Mucosa of rectum (tissue), 2 donors: Measurements from ENCODE around the gene NFAT5.

Experiments used
- H3K27ac ChIP-seq, 2 donors: one replicate each; pipeline ENCODE4 v1.7.0; 2013; ENCODE audit warnings: inconsistent platforms in 2 of 2, low read depth in 2 of 2, low read length in 2 of 2
- H3K27me3 ChIP-seq, 2 donors: one replicate each; pipeline ENCODE4 v1.7.0; 2013; ENCODE audit warnings: low read length in 2 of 2; ENCODE audit not compliant: control insufficient read depth in 2 of 2, insufficient read depth in 2 of 2
- H3K36me3 ChIP-seq, 2 donors: one replicate each; pipeline ENCODE4 v1.7.0; 2013; ENCODE audit warnings: low read length in 2 of 2; ENCODE audit not compliant: control insufficient read depth in 2 of 2, insufficient read depth in 2 of 2
- H3K4me1 ChIP-seq, 2 donors: one replicate each; pipeline ENCODE4 v1.7.0; 2013; ENCODE audit warnings: low read length in 2 of 2, mild to moderate bottlenecking in 1 of 2; ENCODE audit not compliant: control insufficient read depth in 2 of 2, insufficient read depth in 2 of 2
- H3K4me3 ChIP-seq, 2 donors: one replicate each; pipeline ENCODE4 v1.7.0; 2013; ENCODE audit warnings: low read length in 2 of 2
- H3K9ac ChIP-seq, 2 donors: one replicate each; pipeline ENCODE4 v1.7.0; 2013; ENCODE audit warnings: low read length in 2 of 2, low read depth in 1 of 2, mild to moderate bottlenecking in 1 of 2
- H3K9me3 ChIP-seq, 2 donors: one replicate each; pipeline ENCODE4 v1.7.0; 2013; ENCODE audit warnings: low read length in 2 of 2; ENCODE audit not compliant: control insufficient read depth in 2 of 2
- donor health status: healthy.
- donor health status: Normal muscosa, but diverticular disease.

Gene NFAT5

DNA sequence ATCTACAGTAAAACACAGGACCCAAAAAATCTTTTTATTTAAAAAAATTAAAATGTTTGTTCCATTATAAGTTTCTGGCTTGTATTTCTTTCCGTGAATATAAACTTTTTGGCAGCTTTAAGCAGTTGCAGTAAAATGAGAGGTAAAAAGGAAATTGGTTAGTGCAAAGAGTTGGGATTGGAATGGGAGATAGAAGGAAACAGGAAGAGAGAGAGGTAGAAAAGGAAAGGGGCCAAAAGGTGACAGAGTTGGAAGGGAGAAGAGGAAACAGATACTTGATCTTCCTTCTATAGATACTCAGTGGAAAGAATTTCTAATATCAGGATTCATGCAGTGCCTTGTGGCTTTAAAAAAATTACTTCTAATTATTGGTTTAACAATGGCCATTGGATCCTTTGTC is 97.1 kb downstream of the NFAT5 start:
- Histone ChIP-seq H3K27ac (no peak overlapping the region), H3K36me3 (peaks cover 3 to 16% of the 10 kb centered on the region in 2 donors), H3K9ac (no peak overlapping the region), H3K27me3 (no peaks in the 10 kb centered on the region), H3K4me1 (no peaks in the 10 kb centered on the region), H3K9me3 (no peaks in the 10 kb centered on the region), H3K4me3 (no peak overlapping the region)

DNA sequence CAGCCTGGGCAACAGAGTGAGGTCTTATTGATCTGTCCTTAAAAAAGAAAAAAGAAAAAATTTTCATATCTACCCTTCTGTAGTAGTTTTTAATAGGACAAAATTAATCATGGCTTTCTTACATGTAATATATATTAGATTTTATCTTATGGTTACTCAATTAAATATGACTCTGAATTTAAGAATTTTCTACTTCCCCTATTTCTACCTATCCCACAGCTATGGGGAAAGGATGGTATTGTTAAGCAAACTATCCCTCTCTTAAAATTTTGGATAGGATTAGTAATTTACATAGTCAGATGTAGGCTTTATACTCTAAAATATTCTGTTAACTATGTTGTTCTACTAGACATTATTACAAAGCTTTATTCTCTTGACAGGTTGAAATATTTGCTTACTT is 98.1 kb downstream of the NFAT5 start:
- H3K27me3 ChIP-seq: no peaks in the 10 kb centered on the region

GRCh38 chr16:69669577-69669976 is 103.8 kb downstream of the NFAT5 start:
- no peak overlapping the region for H3K4me3 ChIP-seq
- no peak overlapping the region for H3K9ac ChIP-seq
- no peaks in the 10 kb centered on the region for H3K9me3 ChIP-seq
- H3K4me1 ChIP-seq: peaks cover 0 to 2% of the 10 kb centered on the region in 2 donors
- no peak overlapping the region for H3K27ac ChIP-seq
- H3K36me3 ChIP-seq: peaks cover 8 to 24% of the 10 kb centered on the region in 2 donors
- H3K27me3 ChIP-seq: no peaks in the 10 kb centered on the region

More for the DNA sequence above, 98.1 kb downstream of the NFAT5 start:
- no peak overlapping the region for H3K4me3 ChIP-seq
- no peak overlapping the region for H3K9ac ChIP-seq
- no peaks in the 10 kb centered on the region for H3K9me3 ChIP-seq
- H3K27ac ChIP-seq: no peak overlapping the region
- H3K4me1 ChIP-seq: no peaks in the 10 kb centered on the region
- peaks cover 5 to 13% of the 10 kb centered on the region in 2 donors for H3K36me3 ChIP-seq

DNA sequence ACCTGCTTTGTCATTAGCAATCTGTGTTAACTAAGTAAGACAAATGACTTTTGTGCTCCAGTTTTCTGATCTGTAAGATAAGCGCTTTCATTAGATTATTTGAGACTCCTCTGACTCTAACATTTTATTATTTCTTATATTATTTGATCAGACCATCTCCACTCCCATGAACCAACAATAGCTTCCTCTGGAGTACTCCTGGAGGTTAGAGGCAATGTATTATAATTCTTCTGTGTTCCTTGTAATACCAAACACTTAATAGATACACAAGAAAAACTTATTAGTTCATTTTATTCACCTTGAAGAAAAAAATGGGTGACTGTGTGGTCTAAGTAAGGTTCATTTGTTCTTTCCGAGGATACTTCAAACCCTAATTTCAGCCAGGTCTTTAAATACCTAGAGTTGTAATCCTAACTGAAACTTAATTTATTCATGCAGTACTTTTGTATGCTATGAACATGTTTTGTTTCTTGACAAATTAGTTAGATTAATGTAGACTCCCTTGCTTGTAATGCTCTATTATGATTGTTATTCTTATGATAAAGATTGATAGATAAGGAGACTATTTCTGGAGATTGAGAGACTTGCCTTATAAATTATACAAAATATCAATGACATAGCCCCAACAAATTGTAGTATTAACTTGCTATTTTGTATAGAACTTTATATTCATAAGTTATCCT is 106.7 kb downstream of the NFAT5 start:
- Histone ChIP-seq H3K36me3 (peaks cover 27 to 38% of the 10 kb centered on the region in 2 donors), H3K9ac (no peak overlapping the region), H3K9me3 (no peaks in the 10 kb centered on the region), H3K27me3 (no peaks in the 10 kb centered on the region), H3K4me3 (no peak overlapping the region), H3K4me1 (peaks cover 0 to 2% of the 10 kb centered on the region in 2 donors), H3K27ac (no peak overlapping the region)

GRCh38 chr16:69672998-69673713 is 107.4 kb downstream of the NFAT5 start:
- Histone ChIP-seq H3K9ac (no peak overlapping the region), H3K27me3 (no peaks in the 10 kb centered on the region), H3K4me3 (no peak overlapping the region), H3K9me3 (no peaks in the 10 kb centered on the region), H3K4me1 (peaks cover 0 to 2% of the 10 kb centered on the region in 2 donors), H3K27ac (no peak overlapping the region), H3K36me3 (peaks cover 27 to 38% of the 10 kb centered on the region in 2 donors)

DNA sequence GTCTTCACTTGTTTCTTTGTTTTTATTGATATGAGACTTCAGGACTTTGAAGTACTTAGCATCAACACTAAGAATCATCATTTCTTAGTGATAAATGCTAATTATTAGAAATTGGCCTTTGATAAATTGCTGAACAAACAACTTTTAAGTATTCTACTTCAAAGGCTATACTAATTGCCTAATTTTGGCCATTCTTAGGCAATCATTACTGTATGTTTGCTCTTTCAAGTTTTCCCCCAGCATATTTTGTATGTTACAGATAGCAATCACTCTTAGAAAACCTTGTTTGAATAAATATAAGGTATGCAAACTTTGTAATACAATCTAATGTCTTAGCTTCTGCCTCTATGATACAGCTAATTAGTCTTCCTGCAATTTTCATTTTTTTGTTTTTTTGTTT is 114.6 kb downstream of the NFAT5 start:
- Histone ChIP-seq H3K27me3 (no peaks in the 10 kb centered on the region), H3K9me3 (no peaks in the 10 kb centered on the region), H3K4me3 (no peak overlapping the region), H3K4me1 (no peaks in the 10 kb centered on the region), H3K36me3 (peaks cover 26 to 38% of the 10 kb centered on the region in 2 donors), H3K9ac (no peak overlapping the region), H3K27ac (no peak overlapping the region)

DNA sequence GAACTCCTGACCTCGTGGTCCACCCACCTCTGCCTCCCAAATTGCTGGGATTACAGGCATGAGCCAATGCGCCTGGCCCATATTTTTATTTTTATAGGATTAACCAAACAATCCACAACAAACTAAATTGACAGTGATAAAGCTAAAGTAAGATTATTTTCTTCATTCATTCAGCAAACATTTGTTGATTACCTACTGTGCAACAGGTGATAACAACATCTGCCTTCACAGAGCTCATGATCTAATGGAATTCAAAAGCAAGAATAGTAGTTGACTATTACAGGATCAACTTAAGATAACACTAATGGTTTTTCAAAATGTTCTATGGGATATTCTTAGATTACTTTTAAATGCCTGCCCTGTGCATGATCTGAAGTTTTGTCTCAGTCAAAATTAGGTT is 122.8 kb downstream of the NFAT5 start:
- no peak overlapping the region for H3K4me3 ChIP-seq
- H3K9ac ChIP-seq: no peak overlapping the region
- no peaks in the 10 kb centered on the region for H3K9me3 ChIP-seq
- no peaks in the 10 kb centered on the region for H3K27me3 ChIP-seq
- no peaks in the 10 kb centered on the region for H3K4me1 ChIP-seq
- H3K36me3 ChIP-seq: peaks cover 25 to 28% of the 10 kb centered on the region in 2 donors
- H3K27ac ChIP-seq: no peak overlapping the region

GRCh38 chr16:69691980-69692911 is 126.5 kb downstream of the NFAT5 start:
- peaks cover 40 to 47% of the 10 kb centered on the region in 2 donors for H3K36me3 ChIP-seq
- H3K4me3 ChIP-seq: no peak overlapping the region
- no peak overlapping the region for H3K9ac ChIP-seq
- no peaks in the 10 kb centered on the region for H3K9me3 ChIP-seq
- no peaks in the 10 kb centered on the region for H3K27me3 ChIP-seq
- H3K4me1 ChIP-seq: no peaks in the 10 kb centered on the region
- H3K27ac ChIP-seq: no peak overlapping the region

DNA sequence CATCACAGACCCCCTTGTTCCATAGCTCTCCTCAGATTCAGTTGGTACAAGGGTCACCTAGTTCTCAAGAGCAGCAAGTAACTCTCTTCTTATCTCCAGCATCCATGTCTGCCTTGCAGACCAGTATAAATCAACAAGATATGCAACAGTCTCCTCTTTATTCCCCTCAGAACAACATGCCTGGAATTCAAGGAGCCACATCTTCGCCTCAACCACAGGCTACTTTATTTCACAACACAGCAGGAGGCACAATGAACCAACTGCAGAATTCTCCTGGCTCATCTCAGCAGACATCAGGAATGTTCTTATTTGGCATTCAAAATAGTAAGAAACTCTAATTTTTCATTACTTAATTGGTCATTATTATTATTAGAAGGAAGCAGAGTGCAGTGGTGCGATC is 128.2 kb downstream of the NFAT5 start:
- H3K27me3 ChIP-seq: no peaks in the 10 kb centered on the region
- peaks cover 41 to 48% of the 10 kb centered on the region in 2 donors for H3K36me3 ChIP-seq
- H3K4me1 ChIP-seq: no peaks in the 10 kb centered on the region

GRCh38 chr16:69698404-69698803 is 132.6 kb downstream of the NFAT5 start:
- H3K36me3 ChIP-seq: peaks cover 28 to 29% of the 10 kb centered on the region in 2 donors
- H3K9me3 ChIP-seq: no peaks in the 10 kb centered on the region
- no peak overlapping the region for H3K27ac ChIP-seq
- H3K27me3 ChIP-seq: no peaks in the 10 kb centered on the region
- H3K9ac ChIP-seq: no peak overlapping the region
- no peak overlapping the region for H3K4me3 ChIP-seq
- H3K4me1 ChIP-seq: no peaks in the 10 kb centered on the region

More for the DNA sequence above, 128.2 kb downstream of the NFAT5 start:
- Histone ChIP-seq H3K4me3 (no peak overlapping the region), H3K9me3 (no peaks in the 10 kb centered on the region), H3K27ac (no peak overlapping the region), H3K9ac (no peak overlapping the region)
